ENCODE results near the gene FLYWCH1.
"Not testable (repeated sequence)": the region's sequence is repeated elsewhere in the genome, so short reads cannot be mapped to it uniquely, and the experiment has no call there.

The FLYWCH1 gene

DNA sequence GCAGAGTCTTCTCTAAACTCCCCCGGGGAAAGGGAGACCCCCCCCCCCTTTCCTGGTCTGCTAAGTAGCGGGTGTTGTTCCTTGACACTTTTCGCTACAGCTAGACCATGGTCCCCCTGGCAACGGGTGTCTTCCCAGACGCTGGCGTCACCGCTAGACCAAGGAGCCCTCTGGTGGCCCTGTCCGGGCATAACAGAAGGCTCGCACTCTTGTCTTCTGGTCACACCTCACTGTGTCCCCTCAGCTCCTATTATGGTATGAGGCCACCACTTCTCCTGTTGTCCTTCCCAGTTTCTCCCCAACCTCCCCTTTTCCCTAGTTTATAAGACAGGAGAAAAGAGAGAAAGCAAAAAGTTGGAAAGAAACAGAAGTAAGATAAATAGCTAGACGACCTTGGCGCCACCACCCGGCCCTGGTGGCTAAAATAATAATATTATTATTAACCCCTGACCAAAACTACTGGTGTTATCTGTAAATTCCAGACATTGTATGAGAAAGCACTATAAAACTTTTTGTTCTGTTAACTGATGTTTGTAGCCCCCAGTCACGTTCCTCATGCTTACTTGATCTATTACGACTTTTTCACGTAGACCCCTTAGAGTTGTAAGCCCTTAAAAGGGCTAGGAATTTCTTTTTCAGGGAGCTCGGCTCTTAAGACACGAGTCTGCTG, 4.5 kb upstream of the FLYWCH1 start:
- not testable (repeated sequence) for H3K36me3 Mint-ChIP-seq (ENCODE audit: low read depth); H3K27ac Mint-ChIP-seq; H3K4me3 Mint-ChIP-seq
- peak; percentile 48 for DNase-seq
- H3K4me1 Mint-ChIP-seq: peaks cover 20% of the 10 kb centered on the region
- peak; percentile 48 for TF ChIP-seq CTCF (IDR thresholded peaks at IDR 0.05)
- peaks cover 29% of the 10 kb centered on the region for H3K27me3 Mint-ChIP-seq (ENCODE audit: low read depth, poor library complexity)
- H3K9me3 Mint-ChIP-seq: peaks cover 21% of the 10 kb centered on the region

DNA sequence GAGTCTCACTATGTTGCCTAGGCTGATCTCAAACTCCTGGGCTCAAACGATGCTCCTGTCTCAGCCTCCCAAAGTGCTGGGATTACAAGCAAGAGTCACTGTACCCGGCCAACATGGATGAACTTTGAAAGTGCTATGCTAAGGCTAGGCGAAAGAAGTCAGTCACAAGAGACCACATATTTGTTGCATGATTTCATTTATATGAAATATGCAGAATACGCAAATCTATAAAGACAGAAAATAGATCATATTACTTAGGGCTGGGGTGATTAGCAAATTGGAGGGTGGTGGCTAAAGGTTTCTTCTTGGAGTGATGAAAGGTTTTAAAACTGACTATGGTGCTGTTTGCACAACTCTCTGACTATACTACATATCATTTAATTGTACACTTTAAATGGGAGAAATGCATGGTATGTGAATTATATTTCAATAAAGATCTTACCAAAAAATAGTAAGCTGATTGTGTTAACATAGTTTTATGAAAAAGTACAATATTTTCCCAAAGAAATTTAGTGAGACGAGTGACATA, 1.2 kb upstream of the FLYWCH1 start:
- peak overlapping the region; percentile 84 for H3K4me3 Mint-ChIP-seq
- peaks cover 35% of the 10 kb centered on the region for H3K4me1 Mint-ChIP-seq
- TF ChIP-seq CTCF (IDR thresholded peaks at IDR 0.05): no peak
- peaks cover 5% of the 10 kb centered on the region for H3K36me3 Mint-ChIP-seq (ENCODE audit: low read depth)
- H3K9me3 Mint-ChIP-seq: peaks cover 21% of the 10 kb centered on the region
- H3K27ac Mint-ChIP-seq: no peak overlapping the region
- no peak for DNase-seq
- peaks cover 45% of the 10 kb centered on the region for H3K27me3 Mint-ChIP-seq (ENCODE audit: low read depth, poor library complexity)

GRCh38 chr16:2912330-2913199, 834 bp downstream of the FLYWCH1 start:
- Mint-ChIP-seq H3K9me3 (peaks cover 2% of the 10 kb centered on the region), H3K36me3 (ENCODE audit: low read depth) (peaks cover 7% of the 10 kb centered on the region), H3K4me1 (peaks cover 27% of the 10 kb centered on the region), H3K4me3 (peak overlapping the region; percentile 86), H3K27ac (no peak overlapping the region), H3K27me3 (ENCODE audit: low read depth, poor library complexity) (peaks cover 38% of the 10 kb centered on the region)
- DNase-seq: peak; percentile 51
- no peak for TF ChIP-seq CTCF (IDR thresholded peaks at IDR 0.05)

- no peak for TF ChIP-seq CTCF (IDR thresholded peaks at IDR 0.05)
- H3K27ac Mint-ChIP-seq: no peak overlapping the region
- peaks cover 35% of the 10 kb centered on the region for H3K27me3 Mint-ChIP-seq (ENCODE audit: low read depth, poor library complexity)
- peaks cover 9% of the 10 kb centered on the region for H3K36me3 Mint-ChIP-seq (ENCODE audit: low read depth)
- H3K4me1 Mint-ChIP-seq: peaks cover 26% of the 10 kb centered on the region
- no peaks in the 10 kb centered on the region for H3K9me3 Mint-ChIP-seq
- peak overlapping the region; percentile 86 for H3K4me3 Mint-ChIP-seq
- no peak for DNase-seq
These were observed 1.9 kb downstream of the FLYWCH1 start for GRCh38 chr16:2913603-2914002.

- Mint-ChIP-seq H3K4me1 (peaks cover 26% of the 10 kb centered on the region), H3K36me3 (ENCODE audit: low read depth) (peaks cover 13% of the 10 kb centered on the region), H3K4me3 (peak overlapping the region; percentile 54), H3K27me3 (ENCODE audit: low read depth, poor library complexity) (peaks cover 29% of the 10 kb centered on the region), H3K9me3 (no peaks in the 10 kb centered on the region), H3K27ac (no peak overlapping the region)
- no peak for DNase-seq
- TF ChIP-seq CTCF (IDR thresholded peaks at IDR 0.05): no peak
These were observed 2.5 kb downstream of the FLYWCH1 start for GRCh38 chr16:2914233-2914632.

All from nephron progenitor cell (in vitro differentiated cells).